Activated CD4-positive, alpha-beta memory T cell treated with anti-CD3 and anti-CD28 coated beads, Interleukin-2, amount 10 ng/mL, durations not matched to agents 7 days and 5 days (primary cell): Measurements from ENCODE around the gene KCNAB3. TPM values are rescaled to one million over a fixed set of nuclear protein-coding genes. Genes with fewer than 3 reads are reported as not detected.

ENCODE experiments used
- CTCF ChIA-PET: fragments of 350-600 bp; sonication (Branson Sonifier 250); formaldehyde crosslinking; loops from one replicate; lab custom pipeline; 2021; ENCODE audit warnings: antibody characterized with exemption, inconsistent platforms; lab: Charles Lee
- POLR2A ChIA-PET: fragments of 350-600 bp; sonication (Branson Sonifier 250); formaldehyde crosslinking; loops from one replicate; lab custom pipeline; 2021; ENCODE audit warnings: antibody characterized with exemption; lab: Charles Lee
- DNase-seq: peaks from one replicate; pipeline ENCODE4 v3.0.0-alpha.2; 2020
- H3K27ac Mint-ChIP-seq: one replicate; pipeline ENCODE4 v1.8.0; 2021; ENCODE audit warnings: mild to moderate bottlenecking, mixed read lengths
- H3K27me3 Mint-ChIP-seq: one replicate; pipeline ENCODE4 v1.8.0; 2021; ENCODE audit warnings: mixed read lengths
- H3K36me3 Mint-ChIP-seq: one replicate; pipeline ENCODE4 v1.8.0; 2021; ENCODE audit warnings: low read depth, mixed read lengths
- H3K4me1 Mint-ChIP-seq: one replicate; pipeline ENCODE4 v1.8.0; 2021; ENCODE audit warnings: mixed read lengths
- H3K4me3 Mint-ChIP-seq: one replicate; pipeline ENCODE4 v1.8.0; 2021; ENCODE audit warnings: mild to moderate bottlenecking, mixed read lengths
- H3K9me3 Mint-ChIP-seq: one replicate; pipeline ENCODE4 v1.8.0; 2021; ENCODE audit warnings: mixed read lengths
- total RNA-seq, 2 experiments: library from RNA; stranded (reverse); gene quantifications; one replicate each; pipeline ENCODE4 v1.2.3, GENCODE V29; 2021

Gene KCNAB3
- total RNA-seq, 2 experiments from 2014 or later, result 7.7 to 8.4 TPM

GRCh38 chr17:7915611-7916384 lies 13.9 kb downstream of the KCNAB3 start, which contains the start of gene RNF227:
Gene RNF227 (minus strand): TSS chr17:7916289. CDS start chr17:7916195, 94 bp downstream.
- peak within 1 kb of the TSS; percentile 88 for H3K27ac Mint-ChIP-seq
- DNase-seq, result peak; percentile 84
- H3K4me3 Mint-ChIP-seq, result peak within 1 kb of the TSS; percentile 90
- no peaks in the 10 kb centered on the region for H3K27me3 Mint-ChIP-seq
- CTCF ChIA-PET, result interaction anchor here (0.7 to 7.9 kb wide), 15 partner anchors 14 to 144 kb away, joined by 3 to 90 read pairs (median 5); partner anchors contain the start of genes KCNAB3 and NAA38
- H3K4me1 Mint-ChIP-seq, result peaks cover 35% of the 10 kb centered on the region
- H3K9me3 Mint-ChIP-seq, result no peaks in the 10 kb centered on the region
- POLR2A ChIA-PET, result interaction anchor here (0.5 to 10.4 kb wide), 21 partner anchors 9 to 344 kb away, joined by 3 to 144 read pairs (median 4); partner anchors contain the start of genes CHD3, CNTROB, KCNAB3 and NAA38
- H3K36me3 Mint-ChIP-seq, result peaks cover 17% of the 10 kb centered on the region

GRCh38 chr17:7915179-7915610 lies 14.5 kb downstream of the KCNAB3 start:
- DNase-seq, result no peak
- ChIA-PET CTCF (interaction anchor here (0.9 to 7.9 kb wide), 11 partner anchors 14 to 145 kb away, joined by 3 to 90 read pairs (median 5); partner anchors contain the start of gene KCNAB3), POLR2A (interaction anchor here (0.7 to 10.4 kb wide), 15 partner anchors 9 to 274 kb away, joined by 3 to 144 read pairs (median 5); partner anchors contain the start of genes CHD3, CNTROB, KCNAB3 and TP53)
- Mint-ChIP-seq H3K27me3 (no peaks in the 10 kb centered on the region), H3K4me3 (peak overlapping the region; percentile 90), H3K36me3 (peaks cover 23% of the 10 kb centered on the region), H3K4me1 (peaks cover 35% of the 10 kb centered on the region), H3K9me3 (no peaks in the 10 kb centered on the region), H3K27ac (peak overlapping the region; percentile 88)

DNA sequence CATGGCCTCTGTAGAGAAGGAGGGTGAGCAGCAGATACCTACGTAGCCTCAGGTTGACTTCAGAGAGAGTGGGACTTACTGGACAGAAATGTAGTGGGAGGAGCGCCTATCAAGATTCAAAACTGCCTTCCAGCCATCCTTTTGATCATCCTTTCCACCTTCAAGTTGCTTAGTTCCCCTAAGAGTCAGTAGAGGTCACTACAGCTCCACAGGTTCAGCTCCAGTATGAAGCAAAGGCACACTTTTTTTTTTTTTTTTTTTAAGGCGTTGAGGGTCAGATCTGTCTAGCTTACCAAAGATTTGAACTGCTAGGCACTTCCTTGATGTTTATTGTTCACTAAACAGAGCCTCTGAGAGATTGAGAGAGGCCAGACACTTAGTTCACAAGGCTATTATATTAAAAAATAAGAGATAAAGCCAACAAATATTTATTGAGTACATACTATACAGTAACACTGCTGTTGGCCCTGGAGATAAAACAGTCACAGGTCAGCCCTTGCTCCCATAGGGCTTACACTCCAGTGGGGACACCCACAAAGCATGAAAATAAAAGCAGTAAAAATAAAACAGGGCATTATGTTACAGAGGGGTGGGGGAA lies 16.6 kb downstream of the KCNAB3 start:
- H3K4me1 Mint-ChIP-seq, result peaks cover 35% of the 10 kb centered on the region
- no peaks in the 10 kb centered on the region for H3K9me3 Mint-ChIP-seq
- H3K27me3 Mint-ChIP-seq, result no peaks in the 10 kb centered on the region
- ChIA-PET POLR2A (interaction anchor here (0.9 to 2.4 kb wide), 4 partner anchors 19 to 80 kb away, joined by 3 to 13 read pairs (median 8); partner anchors contain the start of genes CNTROB and TRAPPC1), CTCF (interaction anchor here (0.6 to 4.7 kb wide), 25 partner anchors 9 to 225 kb away, joined by 3 to 104 read pairs (median 5); partner anchors contain the start of genes CNTROB, GUCY2D, KCNAB3 and TRAPPC1)
- H3K27ac Mint-ChIP-seq, result peak overlapping the region; percentile 57
- peak; percentile 49 for DNase-seq
- no peak overlapping the region for H3K4me3 Mint-ChIP-seq
- H3K36me3 Mint-ChIP-seq, result peaks cover 40% of the 10 kb centered on the region

- H3K4me1 Mint-ChIP-seq, result peaks cover 25% of the 10 kb centered on the region
- DNase-seq, result no peak
- no peak overlapping the region for H3K27ac Mint-ChIP-seq
- no peaks in the 10 kb centered on the region for H3K27me3 Mint-ChIP-seq
- H3K4me3 Mint-ChIP-seq, result no peak overlapping the region
- ChIA-PET CTCF (interaction anchor here (2.8 to 4.7 kb wide), 3 partner anchors 77 to 130 kb away, joined by 10 to 104 read pairs (median 19); no protein-coding TSS in a partner anchor), POLR2A (no interaction called here)
- no peaks in the 10 kb centered on the region for H3K9me3 Mint-ChIP-seq
- peaks cover 58% of the 10 kb centered on the region for H3K36me3 Mint-ChIP-seq
Observed at GRCh38 chr17:7911116-7911515, 18.5 kb downstream of the KCNAB3 start.

DNA sequence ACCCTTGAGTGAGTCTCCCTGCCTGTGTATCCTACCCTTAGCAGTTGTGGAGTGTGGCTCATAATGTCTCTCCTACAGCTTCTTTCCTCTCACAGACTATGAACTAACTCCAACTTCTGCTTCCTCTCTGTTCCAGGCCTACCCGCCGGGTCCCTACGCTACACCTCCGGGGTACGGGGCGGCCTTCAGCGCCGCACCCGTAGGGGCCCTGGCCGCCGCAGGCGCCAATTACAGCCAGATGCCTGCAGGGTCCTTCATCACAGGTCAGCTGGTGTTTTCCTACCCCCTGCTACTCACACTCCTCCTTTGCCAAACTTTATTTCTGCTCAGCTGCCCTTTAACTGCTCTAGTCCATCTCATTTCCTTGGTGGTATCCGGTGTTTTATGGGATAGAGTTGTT lies 18.9 kb downstream of the KCNAB3 start:
- ChIA-PET POLR2A (no interaction called here), CTCF (interaction anchor here (4.7 kb wide), 1 partner anchor 78 kb away, joined by 104 read pairs; no protein-coding TSS in a partner anchor)
- no peak for DNase-seq
- Mint-ChIP-seq H3K9me3 (no peaks in the 10 kb centered on the region), H3K27ac (no peak overlapping the region), H3K4me1 (peaks cover 25% of the 10 kb centered on the region), H3K36me3 (peaks cover 62% of the 10 kb centered on the region), H3K4me3 (no peak overlapping the region), H3K27me3 (no peaks in the 10 kb centered on the region)

GRCh38 chr17:7910281-7910680 lies 19.4 kb downstream of the KCNAB3 start:
- no peak for DNase-seq
- no peak overlapping the region for H3K27ac Mint-ChIP-seq
- H3K36me3 Mint-ChIP-seq, result peaks cover 65% of the 10 kb centered on the region
- no peak overlapping the region for H3K4me3 Mint-ChIP-seq
- H3K9me3 Mint-ChIP-seq, result no peaks in the 10 kb centered on the region
- no peaks in the 10 kb centered on the region for H3K27me3 Mint-ChIP-seq
- peaks cover 21% of the 10 kb centered on the region for H3K4me1 Mint-ChIP-seq
- CTCF ChIA-PET, result interaction anchor here (4.7 kb wide), 1 partner anchor 78 kb away, joined by 104 read pairs; no protein-coding TSS in a partner anchor
- POLR2A ChIA-PET, result no interaction called here

DNA sequence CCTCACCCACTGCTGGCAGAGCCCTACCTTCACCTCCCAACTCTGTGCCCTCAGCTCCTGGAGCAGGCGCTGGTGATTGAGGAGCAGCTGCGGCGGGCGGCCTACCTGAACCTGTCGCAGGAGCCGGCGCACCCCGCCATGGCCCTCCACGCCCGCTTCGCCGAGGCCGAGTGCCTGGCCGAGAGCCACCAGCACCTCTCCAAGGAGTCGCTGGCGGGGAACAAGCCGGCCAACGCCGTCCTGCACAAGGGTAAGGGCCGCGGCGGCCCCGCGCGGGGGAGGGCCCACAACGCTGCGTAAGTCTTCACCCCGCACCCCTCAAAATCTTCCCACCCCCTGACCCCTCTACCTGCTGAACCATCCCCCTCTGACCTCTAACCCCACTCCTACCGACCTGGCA lies 20.6 kb downstream of the KCNAB3 start:
- Mint-ChIP-seq H3K27ac (no peak overlapping the region), H3K36me3 (peaks cover 75% of the 10 kb centered on the region), H3K9me3 (no peaks in the 10 kb centered on the region), H3K4me3 (no peak overlapping the region), H3K4me1 (peaks cover 12% of the 10 kb centered on the region), H3K27me3 (no peaks in the 10 kb centered on the region)
- no peak for DNase-seq
- ChIA-PET CTCF (no interaction called here), POLR2A (no interaction called here)

DNA sequence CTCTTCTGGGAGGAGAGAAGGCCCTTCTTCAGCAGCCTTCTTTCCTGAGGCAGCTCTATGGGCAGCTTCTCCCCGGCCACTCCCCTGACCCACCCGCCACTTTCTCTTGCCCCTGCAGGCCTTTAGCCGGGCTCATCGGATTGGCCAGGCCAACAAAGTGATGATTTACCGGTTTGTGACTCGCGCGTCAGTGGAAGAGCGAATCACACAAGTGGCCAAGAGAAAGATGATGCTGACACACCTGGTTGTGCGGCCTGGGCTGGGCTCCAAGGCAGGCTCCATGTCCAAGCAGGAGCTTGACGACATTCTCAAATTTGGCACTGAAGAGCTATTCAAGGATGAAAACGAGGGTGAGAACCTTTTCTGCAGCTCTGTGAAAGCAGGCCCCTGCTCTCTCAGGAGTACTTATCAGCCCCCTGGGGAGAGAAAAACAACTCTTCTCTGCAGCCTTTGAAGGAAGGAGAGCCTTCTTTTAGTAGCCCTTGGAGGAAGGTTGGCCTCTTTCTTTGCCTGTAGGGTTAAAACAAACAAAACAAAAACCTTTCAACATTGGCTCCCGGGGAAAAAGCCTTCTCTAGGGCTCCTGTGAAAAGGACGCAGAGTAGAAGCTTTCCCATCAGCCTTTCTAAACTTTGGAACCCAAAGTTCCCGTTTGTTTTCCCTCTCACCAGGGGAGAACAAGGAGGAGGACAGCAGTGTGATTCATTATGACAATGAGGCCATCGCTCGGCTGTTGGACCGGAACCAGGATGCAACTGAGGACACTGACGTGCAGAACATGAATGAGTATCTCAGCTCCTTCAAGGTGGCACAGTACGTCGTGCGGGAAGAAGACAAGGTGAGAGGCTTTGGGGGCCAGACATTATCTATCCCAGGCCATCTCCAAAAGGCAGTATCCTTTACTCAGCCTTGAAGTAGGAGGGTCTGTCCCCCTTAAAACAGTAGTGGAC lies 26.2 kb downstream of the KCNAB3 start:
- Mint-ChIP-seq H3K27ac (no peak overlapping the region), H3K27me3 (no peaks in the 10 kb centered on the region), H3K9me3 (no peaks in the 10 kb centered on the region), H3K4me3 (no peak overlapping the region), H3K36me3 (peaks cover 91% of the 10 kb centered on the region), H3K4me1 (no peaks in the 10 kb centered on the region)
- CTCF ChIA-PET, result interaction anchor here (1.5 to 1.7 kb wide), 2 partner anchors 10 to 86 kb away, joined by 3 to 6 read pairs; no protein-coding TSS in a partner anchor
- POLR2A ChIA-PET, result no interaction called here
- DNase-seq, result no peak

- H3K27ac Mint-ChIP-seq, result no peak overlapping the region
- peaks cover 5% of the 10 kb centered on the region for H3K4me1 Mint-ChIP-seq
- no peaks in the 10 kb centered on the region for H3K27me3 Mint-ChIP-seq
- no peaks in the 10 kb centered on the region for H3K9me3 Mint-ChIP-seq
- H3K36me3 Mint-ChIP-seq, result peaks cover 88% of the 10 kb centered on the region
- CTCF ChIA-PET, result interaction anchor here (0.6 to 2.5 kb wide), 6 partner anchors 23 to 143 kb away, joined by 3 to 13 read pairs (median 4); partner anchors contain the start of gene NAA38
- POLR2A ChIA-PET, result interaction anchor here (1.1 to 1.2 kb wide), 2 partner anchors 9 to 12 kb away, joined by 3 read pairs; partner anchors contain the start of gene CHD3
- no peak overlapping the region for H3K4me3 Mint-ChIP-seq
- no peak for DNase-seq
Observed at GRCh38 chr17:7897773-7898172, 31.9 kb downstream of the KCNAB3 start.

GRCh38 chr17:7897090-7897489 lies 32.6 kb downstream of the KCNAB3 start:
- POLR2A ChIA-PET, result no interaction called here
- Mint-ChIP-seq H3K27me3 (no peaks in the 10 kb centered on the region), H3K4me1 (peaks cover 5% of the 10 kb centered on the region), H3K9me3 (no peaks in the 10 kb centered on the region), H3K27ac (no peak overlapping the region), H3K4me3 (no peak overlapping the region), H3K36me3 (peaks cover 84% of the 10 kb centered on the region)
- DNase-seq, result no peak
- CTCF ChIA-PET, result interaction anchor here (1.1 to 2.5 kb wide), 4 partner anchors 34 to 144 kb away, joined by 3 to 13 read pairs (median 6); partner anchors contain the start of gene NAA38

- Mint-ChIP-seq H3K36me3 (peaks cover 83% of the 10 kb centered on the region), H3K9me3 (no peaks in the 10 kb centered on the region), H3K4me1 (peaks cover 5% of the 10 kb centered on the region), H3K27ac (peak overlapping the region; percentile 32), H3K4me3 (no peak overlapping the region), H3K27me3 (no peaks in the 10 kb centered on the region)
- ChIA-PET POLR2A (no interaction called here), CTCF (interaction anchor here (1.2 kb wide), 1 partner anchor 96 kb away, joined by 3 read pairs; no protein-coding TSS in a partner anchor)
- no peak for DNase-seq
Observed at GRCh38 chr17:7894866-7895265, 34.8 kb downstream of the KCNAB3 start.
